ENCODE results near the gene TRIO.
A peak's percentile ranks its signal among the peaks of the same experiment; 100 is the strongest.

The TRIO gene

DNA sequence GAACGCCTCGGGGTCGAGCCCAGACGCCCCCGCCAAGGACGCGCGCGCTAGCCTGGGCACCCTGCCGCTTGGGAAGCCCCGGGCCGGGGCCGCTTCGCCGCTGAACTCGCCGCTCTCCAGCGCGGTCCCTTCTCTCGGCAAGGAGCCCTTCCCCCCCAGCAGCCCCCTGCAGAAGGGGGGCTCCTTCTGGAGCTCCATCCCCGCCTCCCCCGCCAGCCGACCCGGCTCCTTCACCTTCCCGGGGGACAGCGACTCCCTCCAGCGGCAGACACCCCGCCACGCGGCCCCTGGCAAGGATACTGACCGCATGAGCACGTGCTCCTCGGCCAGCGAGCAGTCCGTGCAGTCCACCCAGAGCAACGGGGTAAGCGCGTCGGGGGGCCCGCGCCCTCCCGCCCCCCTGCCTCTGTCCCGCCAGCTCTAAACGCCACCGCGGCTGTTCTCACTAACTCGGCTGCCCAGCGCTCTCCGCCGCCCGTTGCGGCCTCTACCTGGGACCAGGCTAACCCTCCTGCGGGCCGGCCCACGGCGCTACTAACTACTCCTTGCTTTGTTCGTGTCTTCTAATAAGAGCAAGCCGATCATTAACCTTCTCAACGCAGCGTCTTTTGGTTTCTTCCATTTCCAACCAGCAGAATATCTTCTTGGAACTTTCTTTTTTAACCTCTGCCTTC, 344.9 kb downstream of the TRIO start:
- no peak for DNase-seq (ENCODE audit: low spot score)

DNA sequence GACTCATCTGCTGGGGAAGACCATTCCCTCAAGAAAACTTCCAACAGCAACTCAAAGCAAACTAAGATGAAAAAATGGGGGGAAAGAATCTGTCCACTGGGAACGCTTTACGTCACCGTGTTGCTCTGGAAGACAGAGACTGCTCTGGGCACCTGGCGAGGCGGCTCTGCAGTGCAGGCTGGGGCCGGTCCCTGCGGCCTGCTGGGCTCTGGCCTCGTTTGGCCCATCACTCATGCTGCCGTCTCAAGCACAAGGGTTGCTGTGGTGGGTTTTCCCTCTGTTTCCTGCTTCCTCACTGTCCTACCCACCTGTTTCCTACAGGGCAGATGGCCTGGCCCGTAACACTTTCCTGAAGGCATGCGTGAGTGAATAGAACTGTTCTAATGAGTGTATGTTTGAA, 345.6 kb downstream of the TRIO start:
- DNase-seq (ENCODE audit: low spot score) = no peak

DNA sequence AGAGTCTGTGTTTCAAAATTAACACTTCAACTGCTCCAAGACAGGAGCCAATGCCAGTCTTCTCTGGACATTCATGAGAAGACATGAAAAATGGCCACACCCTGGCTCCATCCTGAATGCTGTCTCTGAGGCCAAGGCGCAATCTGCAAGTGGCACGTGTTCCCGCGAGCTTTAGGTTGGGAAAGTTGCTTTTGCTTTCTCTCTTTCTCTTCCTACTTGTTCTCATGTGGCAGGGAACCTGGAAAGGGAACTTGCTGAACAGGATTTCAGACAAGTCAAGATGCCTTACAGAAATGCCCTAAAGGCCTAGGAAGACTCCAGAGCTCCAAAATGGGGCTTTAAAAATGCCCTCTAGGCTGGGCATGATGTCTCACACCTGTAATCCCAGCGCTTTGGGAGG, 346.5 kb downstream of the TRIO start:
- DNase-seq (ENCODE audit: low spot score) = no peak

DNA sequence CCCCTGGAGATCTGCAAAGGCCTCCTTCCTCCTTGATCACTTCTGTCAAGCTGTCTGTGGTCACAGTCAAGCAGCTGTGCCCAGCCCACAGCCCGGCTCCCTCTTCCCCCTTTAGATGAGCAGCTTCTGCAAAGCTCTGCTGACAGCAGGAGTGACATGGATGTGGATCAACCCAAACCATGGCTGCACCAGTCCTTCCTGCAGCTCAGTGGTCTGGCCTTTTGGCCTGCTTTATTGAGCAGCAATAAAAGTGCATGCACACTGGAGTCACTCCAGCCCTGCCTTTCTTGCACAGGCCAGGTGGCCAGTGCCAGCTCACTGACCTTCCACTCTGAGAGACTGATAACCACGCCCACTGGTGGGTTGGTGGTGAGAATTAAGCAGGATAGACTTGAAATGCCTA, 347.2 kb downstream of the TRIO start:
- DNase-seq (ENCODE audit: low spot score) = peak; percentile 67

GRCh38 chr5:14491015-14491915, 348.1 kb downstream of the TRIO start:
- DNase-seq (ENCODE audit: low spot score) = no peak

GRCh38 chr5:14492331-14492964, 349.3 kb downstream of the TRIO start:
- DNase-seq (ENCODE audit: low spot score) = no peak

DNA sequence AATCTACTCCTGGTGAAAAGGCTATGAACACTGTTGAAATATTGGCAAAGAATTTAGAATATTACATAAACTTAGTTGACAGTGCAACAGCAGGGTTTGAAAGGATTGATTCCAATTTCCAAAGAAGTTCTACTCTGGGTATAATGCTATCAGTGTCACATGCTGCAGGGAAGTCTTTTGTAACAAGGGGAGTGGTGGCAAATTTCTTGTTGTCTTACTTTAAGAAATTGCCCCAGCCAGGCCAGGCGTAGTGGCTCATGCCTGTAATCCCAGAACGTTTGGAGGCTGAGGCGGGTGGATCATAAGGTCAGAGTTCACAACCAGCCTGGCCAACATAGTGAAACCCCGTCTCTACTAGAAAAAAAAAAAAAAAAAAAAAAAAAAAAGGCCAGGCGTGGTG, 352.2 kb downstream of the TRIO start:
- no peak for DNase-seq (ENCODE audit: low spot score)

GRCh38 chr5:14497311-14497710, 354.2 kb downstream of the TRIO start:
- no peak for DNase-seq (ENCODE audit: low spot score)

DNA sequence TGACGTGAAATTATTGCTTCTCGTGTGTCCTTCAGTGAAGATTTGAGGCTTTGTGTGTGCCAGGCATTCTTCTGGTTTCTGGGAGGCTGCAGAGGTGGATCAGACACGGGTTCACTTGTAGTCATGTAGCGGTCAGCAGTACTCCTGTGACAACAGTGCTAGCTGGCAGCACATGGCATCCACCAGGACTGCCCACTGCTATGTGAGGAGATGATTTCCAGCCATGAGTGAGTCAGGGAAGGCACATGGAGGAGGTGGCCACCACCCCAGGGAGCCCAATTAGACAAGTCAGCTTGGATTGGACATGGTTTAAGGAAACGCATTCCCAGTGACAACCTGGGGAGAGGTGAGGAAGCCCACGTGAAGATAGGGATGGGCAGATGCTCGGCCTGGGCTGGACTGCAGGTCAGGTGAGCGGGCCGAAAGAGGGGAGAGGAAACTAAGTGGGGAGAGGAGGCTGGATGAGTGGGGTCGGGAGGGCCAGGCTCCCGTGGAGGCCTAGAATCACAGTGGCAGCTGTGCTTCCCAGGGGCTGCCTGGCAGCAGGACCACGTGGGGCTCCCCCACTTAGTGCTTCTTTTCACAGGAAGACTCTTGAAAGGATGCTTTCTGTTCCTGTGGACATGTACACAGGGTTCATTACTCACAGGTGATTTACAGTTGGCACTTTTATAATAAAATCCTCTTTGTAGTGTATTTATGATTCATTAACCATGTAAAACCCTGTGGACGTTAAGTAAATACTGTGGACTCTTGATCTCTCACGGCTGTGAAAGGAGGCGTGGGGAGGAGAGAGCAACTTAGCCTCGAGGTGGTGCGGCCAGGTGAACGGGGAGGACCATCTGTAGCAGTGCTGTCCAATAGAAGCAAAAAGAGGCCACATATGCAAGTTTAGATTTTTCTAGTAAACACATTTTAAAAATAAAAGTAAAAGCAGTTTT, 358.5 kb downstream of the TRIO start:
- no peak for DNase-seq (ENCODE audit: low spot score)

- DNase-seq (ENCODE audit: low spot score) = no peak
Measured at GRCh38 chr5:14502294-14502690, 359.1 kb downstream of the TRIO start.

GRCh38 chr5:14503017-14503680, 360.0 kb downstream of the TRIO start:
- DNase-seq (ENCODE audit: low spot score) = no peak

- DNase-seq (ENCODE audit: low spot score) = no peak
Measured at GRCh38 chr5:14503681-14504331, 360.7 kb downstream of the TRIO start.

DNA sequence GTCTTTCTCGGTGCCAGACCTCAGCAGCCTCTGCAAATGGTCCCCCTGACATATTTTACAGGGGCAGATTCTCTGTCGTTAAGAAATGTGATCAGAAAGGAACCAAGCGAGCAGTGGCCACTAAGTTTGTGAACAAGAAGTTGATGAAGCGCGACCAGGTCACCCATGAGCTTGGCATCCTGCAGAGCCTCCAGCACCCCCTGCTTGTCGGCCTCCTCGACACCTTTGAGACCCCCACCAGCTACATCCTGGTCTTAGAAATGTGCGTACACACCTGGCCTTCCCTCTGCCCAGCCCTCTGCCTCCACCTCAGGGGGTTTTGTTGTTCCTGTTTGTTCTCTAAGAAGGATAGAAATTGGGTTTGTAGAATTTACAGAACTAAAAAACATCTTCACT, 361.2 kb downstream of the TRIO start:
- DNase-seq (ENCODE audit: low spot score) = no peak

GRCh38 chr5:14504816-14505215, 361.7 kb downstream of the TRIO start:
- DNase-seq (ENCODE audit: low spot score) = no peak

GRCh38 chr5:14505310-14506139, 362.4 kb downstream of the TRIO start:
- DNase-seq (ENCODE audit: low spot score) = no peak

DNA sequence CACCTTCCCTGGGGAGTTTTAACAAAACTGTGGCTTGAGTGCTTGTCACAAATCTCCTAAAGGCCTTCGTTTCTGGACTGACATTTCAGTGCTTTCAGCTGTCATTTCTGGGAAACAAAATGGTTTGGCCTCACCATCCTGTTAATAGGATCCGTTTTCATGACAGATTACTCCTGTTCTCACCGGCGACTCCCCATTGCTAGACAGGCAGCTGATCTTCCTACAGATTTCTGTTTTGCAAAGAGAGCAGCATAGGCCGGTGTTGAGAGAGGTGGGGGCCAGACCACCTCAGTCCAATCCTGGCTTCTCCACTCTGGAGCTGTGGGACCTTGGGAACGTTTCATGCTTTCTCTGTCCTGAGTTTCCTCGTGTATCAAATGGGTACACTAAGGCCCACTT, 363.0 kb downstream of the TRIO start:
- no peak for DNase-seq (ENCODE audit: low spot score)

- no peak for DNase-seq (ENCODE audit: low spot score)
Measured at GRCh38 chr5:14506661-14507060, 363.5 kb downstream of the TRIO start.

- DNase-seq (ENCODE audit: low spot score) = no peak
Measured at GRCh38 chr5:14507156-14507941, 364.2 kb downstream of the TRIO start.

- no peak for DNase-seq (ENCODE audit: low spot score)
Measured at GRCh38 chr5:14508046-14508445, 364.9 kb downstream of the TRIO start.

Data from Ammon's horn (tissue), 1 donor.